SK-N-DZ (cell line): ENCODE data around the gene C4BPB.
A peak's percentile ranks its signal among the peaks of the same experiment; 100 is the strongest.

ENCODE experiments used
- DNase-seq: peaks from one replicate; pipeline ENCODE4 v3.0.0-alpha.2; 2015; ENCODE audit warnings: low spot score

C4BPB gene

DNA sequence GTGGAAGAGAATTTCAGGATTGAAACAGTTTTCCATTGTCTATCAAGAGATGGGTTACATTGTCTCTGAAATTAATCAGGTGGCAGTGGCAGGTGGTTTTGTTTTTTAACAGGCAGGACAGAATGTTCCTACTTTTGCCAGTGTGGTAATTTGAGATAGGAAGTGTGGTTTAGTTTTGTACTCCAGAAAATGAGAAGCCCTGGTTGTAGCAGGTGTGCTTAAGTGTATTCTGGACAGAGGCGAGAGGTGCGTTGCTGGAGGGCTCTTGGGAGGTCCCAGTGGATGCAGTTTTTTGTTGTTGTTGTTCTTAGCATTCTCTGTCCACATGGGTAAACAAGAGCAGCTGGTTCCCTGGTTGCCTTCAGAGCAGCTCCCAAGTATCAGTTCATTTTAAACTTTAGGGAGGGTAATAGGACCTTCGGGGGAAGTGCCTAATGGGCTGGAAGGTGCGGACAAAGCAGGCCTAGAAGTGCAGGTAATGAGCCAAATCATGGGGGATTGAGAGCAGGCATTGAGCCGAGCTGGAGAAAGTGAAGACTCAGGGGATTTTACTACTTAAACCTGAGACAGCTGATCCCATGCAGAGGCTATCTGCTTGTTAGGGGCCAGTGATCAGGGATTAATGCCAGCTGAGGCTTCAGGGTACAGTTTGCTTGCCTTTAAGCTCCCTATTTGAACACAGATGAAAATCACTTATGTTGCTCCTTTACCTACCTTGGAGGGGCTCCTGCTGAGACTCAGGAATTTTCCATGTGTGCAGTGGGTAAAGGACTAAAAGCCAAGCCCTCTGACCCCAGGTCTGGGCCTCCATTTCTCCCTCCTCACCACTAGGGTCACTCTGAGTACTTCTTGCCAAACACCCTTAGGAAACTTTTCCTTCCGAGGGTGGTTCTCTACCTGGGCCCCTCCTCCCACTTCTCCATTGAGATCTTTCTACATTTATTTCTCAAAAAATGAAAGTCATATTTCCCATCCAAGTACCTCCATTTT, 29.5 kb upstream of the C4BPB start:
- no peak for DNase-seq

DNA sequence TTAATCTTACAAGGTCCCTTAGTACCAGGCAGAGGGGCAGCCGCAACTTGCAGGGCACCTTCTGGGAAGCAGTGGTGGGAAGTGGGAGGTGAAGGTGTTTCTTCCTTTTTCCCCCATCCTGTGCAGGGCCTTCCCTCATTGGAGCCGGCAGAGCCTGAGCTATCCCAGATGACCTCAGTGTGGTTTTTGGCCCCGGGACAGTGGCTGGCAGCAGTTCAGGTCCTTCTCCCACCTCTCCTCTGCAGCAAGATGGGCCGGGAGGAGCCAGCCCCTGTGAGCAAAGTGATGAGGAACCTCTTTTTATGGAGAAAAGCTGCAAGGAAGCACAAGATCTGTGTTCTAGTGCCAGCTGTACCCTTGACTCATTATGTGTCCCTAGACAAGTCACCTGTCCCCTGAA, 28.8 kb upstream of the C4BPB start:
- DNase-seq = no peak

- DNase-seq = no peak
Observed at GRCh38 chr1:207060596-207060995, 28.1 kb upstream of the C4BPB start.

- DNase-seq = no peak
Observed at GRCh38 chr1:207062058-207062457, 26.6 kb upstream of the C4BPB start.

- DNase-seq = no peak
Observed at GRCh38 chr1:207063014-207063413, 25.6 kb upstream of the C4BPB start.

DNA sequence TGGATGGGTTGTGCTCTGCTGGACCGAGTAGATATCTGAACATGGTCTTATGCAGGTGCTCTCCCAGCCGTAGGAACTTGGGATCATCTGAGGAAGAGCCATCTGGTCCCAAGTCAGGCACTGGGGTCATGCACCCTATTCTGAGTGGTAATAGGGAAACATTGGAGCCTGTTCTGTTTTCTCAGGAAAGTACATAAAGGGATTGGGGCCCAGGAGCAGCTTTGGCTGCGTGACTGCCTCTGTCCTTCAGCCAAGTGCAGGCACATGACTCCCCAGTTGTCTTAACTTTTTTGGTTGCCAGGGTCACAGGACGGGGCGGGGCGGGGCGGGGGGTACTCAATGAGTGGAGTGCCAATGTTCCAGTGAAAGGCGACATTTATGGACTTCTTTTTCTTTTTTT, 24.1 kb upstream of the C4BPB start:
- no peak for DNase-seq

DNA sequence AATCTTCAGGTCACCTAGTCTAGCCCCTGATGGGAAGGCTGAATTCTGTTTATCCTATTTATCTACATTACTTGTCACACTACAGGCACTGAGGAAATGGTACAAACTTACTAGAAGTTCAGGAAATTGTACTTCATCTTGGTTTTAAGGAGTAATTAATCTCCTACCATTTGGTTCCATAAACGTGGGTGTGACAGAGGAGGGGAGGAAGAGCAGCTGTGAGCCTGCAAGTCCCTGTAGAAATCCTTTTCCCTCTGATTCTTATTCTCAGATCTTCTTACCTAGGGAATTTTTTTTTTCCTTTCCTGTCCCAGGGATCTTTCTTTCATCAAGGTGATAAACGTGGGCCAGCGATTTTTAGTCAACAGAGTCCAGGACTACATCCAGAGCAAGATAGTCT, 21.5 kb upstream of the C4BPB start:
- DNase-seq = no peak

GRCh38 chr1:207067665-207068064, 21.0 kb upstream of the C4BPB start:
- DNase-seq = no peak

DNA sequence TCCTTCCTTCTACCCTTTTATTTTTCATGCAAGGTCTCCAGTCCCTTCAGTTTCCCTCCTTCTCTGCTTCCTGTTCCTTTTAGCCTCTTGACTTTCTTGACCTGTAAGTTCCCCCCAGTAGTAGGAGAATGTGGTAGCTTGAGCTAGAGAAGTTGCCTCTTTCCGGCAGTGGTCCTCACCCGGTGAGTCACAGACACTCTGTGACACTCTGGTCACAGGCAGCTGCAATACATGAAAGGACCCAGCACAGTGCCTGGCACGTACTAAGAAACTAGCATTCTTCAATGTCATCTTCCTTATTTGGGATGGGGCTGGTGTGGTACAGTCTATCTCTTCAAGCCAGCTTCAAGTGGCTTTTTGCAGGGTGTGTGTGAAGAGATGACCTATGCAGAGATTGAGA, 19.6 kb upstream of the C4BPB start:
- no peak for DNase-seq

- no peak for DNase-seq
Observed at GRCh38 chr1:207069858-207070506, 18.7 kb upstream of the C4BPB start.

DNA sequence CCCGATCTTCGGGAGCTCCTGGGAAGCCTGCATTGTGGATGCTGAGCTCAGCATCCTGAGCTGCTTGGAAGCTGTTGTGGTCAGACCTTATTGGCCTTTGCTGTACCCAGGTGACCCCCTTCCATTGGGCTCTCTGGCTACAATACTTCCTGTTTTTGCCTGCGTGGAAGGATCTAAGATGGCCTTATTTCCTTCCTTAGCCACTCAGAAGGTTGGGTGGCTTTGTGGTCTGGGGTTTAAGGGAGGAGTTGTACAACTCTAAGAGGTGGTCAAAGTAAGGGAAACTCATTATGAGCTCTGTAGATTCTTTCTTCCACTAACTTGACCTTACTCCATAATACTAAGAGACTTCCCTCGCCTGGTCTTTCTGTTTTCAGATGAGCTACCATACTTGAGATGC, 17.8 kb upstream of the C4BPB start:
- no peak for DNase-seq

DNA sequence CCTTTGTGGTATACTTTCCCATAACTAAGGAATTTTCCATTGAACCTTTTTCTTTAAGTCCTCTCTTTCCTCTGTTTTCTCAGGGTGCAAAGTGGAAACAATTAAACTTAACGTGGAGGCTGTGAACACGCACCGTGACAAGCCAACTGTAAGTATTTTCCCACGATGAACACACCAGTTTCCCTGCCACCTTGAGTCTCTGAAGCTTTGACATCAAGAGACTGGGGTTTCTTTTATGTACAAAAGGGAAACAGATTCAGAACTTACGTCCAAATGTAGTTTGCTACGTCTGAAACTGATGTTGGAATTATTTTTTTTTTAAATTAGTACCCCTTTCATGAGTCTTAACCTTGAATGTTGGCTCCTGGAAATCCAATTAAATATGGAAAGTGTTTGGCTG, 17.2 kb upstream of the C4BPB start:
- DNase-seq = no peak

DNA sequence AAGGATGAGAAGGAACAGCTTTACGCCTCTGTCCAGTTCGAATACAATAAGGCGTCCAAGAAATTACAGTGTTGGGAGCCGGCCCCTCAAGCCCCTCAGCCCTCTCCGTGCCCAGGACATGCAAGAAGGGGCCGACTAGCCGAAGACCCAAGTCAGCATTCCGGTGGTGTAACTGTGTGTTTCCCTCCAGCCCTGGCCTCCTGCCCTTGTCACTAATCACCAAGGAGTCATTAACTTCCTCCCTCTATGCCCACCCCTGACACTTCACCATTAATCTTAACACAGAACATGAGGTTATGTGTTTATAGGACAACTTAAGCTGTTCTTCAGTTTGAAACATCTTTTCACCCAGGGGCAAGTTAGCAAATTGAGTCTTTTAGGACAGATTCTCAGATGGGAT, 16.4 kb upstream of the C4BPB start:
- DNase-seq = no peak

DNA sequence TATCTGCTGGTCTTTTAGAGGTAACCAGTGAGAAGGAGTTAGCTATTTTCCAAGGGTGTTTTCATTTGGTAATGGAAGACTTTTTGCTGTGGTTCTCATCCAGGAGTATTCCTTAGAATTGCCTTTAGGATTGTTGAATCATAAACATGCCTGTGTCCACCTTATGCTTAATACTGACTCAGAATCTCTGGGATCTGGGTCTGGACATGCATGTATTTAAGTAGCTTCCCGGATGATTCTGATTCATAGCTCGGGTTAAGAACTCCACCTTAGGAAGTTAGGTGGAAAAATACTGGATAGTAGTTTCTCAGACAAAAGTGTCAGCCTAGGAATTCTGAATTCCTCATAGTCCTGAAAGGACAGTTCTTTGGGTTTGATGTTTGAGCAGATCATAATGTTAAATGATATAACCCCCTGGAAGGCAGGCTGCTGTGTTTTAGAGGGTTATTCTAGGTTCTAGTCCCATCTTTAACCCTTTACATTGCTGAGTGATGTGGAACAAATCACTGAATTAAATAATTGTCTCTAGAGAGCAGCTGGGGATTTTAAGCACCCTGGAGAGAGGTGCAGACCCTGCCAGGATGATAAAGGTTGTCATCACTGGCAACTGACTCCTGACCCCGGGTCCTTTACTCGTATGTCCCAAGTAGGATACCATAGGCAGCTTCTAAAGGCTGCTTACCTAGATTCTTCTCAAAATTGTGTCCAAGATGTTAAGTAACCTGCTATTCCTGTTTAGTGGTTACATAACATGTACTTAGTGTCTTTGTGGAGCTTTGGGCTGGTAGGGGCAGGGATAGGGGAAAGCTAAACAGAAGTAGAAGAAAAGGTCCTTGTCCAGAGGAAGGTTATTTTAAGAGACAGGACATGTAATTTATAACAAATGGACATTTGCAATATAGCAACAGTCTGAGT, 14.5 kb upstream of the C4BPB start:
- DNase-seq = no peak

DNA sequence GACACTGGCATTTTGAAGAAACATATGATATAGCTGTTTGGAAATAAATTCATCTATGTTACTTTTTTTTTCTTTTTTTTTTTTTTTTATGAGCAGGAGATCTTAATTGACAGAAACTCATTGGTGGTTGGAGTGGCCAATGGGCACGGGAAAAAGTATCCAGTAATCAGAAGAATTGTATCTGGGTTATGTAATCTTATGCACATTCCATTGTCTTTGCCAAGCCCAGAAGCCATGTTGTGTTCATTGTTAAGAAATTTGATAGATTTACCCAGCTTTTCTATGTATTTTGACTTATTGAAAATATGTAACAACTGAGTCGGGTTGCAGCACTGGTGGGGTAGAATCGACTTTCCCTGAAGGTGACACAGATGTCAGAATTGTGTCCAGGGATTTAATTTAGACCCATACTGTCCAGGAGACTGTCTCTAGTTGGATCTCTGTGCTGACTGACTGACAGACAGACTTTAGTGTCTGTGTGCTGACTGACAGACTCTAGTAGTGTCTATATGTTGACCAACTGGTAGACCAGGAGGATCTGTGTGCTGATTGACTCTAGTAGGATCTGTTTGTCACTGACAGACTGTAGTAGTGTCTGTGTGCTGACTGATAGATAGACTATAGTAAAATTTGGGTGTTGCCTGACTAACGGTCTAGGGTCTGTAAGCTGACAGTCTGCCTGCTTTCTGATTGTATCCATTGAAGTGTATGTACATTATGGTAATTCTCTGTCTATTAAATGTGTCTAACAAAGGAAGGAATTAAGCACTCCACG, 12.3 kb upstream of the C4BPB start:
- no peak for DNase-seq

GRCh38 chr1:207077012-207077411, 11.6 kb upstream of the C4BPB start:
- no peak for DNase-seq

DNA sequence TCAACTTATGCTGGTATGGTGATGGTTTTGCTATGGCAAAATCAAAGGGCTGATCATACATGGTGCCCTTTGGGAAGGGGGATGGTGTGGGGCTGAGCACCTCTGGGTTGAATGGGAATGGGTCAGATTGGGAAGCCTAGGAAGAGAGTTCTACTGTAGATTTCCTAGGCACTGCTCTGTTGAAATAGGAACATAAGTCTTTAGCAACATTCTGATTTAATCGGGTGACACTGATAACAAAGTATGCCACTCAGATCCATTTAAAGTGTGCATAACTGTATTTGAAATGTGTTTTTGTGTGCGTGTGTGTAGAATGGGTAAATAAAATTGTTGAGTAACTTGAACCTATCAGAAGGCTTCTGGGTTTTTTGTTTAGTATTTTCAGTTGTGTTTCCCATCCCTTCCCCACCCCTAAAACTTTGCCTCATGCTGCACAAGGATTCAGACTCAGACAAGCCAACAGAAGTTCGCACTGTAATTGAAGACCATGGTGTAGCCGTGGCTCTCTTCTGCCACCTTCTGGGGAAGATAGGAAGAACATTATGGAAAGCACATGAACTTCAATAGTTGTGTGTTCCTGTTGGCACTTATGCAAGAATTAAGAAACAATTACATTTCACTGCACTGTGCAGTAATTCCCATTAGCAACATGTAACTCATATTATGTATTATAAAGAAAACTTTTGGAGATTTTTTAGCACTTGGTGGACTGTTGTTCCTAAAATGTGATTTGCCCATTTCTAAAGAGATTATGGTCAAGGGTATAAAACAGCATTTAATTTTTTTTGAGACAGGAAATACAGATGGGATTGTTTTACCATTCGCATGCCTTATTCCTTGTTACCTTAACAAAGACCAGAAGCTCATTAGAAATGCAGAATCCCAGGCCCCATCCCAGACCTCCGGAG, 10.9 kb upstream of the C4BPB start:
- DNase-seq = peak; percentile 50

- no peak for DNase-seq
Observed at GRCh38 chr1:207078578-207079132, 10.0 kb upstream of the C4BPB start.

- DNase-seq = no peak
Observed at GRCh38 chr1:207079706-207080241, 8.9 kb upstream of the C4BPB start.
